Kidney epithelial cell (primary cell): ENCODE results near the gene DNMT3B. TPM values are rescaled to one million over a fixed set of nuclear protein-coding genes. Genes with fewer than 3 reads are reported as not detected.

ENCODE experiments used
- DNase-seq: peaks from one replicate; pipeline ENCODE4 v3.0.0-alpha.2; 2010; ENCODE audit warnings: low read depth
- H3K27me3 ChIP-seq: 2 replicates; pipeline ENCODE4 v1.6.0; 2011; ENCODE audit warnings: low read length; ENCODE audit not compliant: control insufficient read depth, insufficient read depth
- H3K36me3 ChIP-seq: 2 replicates; pipeline ENCODE4 v1.5.1; 2011; ENCODE audit warnings: low read length; ENCODE audit not compliant: control insufficient read depth, insufficient read depth
- H3K4me3 ChIP-seq: 2 replicates; pipeline ENCODE4 v1.5.1; 2011; ENCODE audit warnings: low read depth, mild to moderate bottlenecking, control low read depth, low read length
- total RNA-seq: library from RNA; depleted of rRNA; stranded (reverse); fragments of >200 nt; gene quantifications from 2 replicates; pipeline ENCODE4 v1.2.3, GENCODE V29; 2015
- TF ChIP-seq, protein P1 (sequence below): IDR thresholded peaks from 2 replicates; pipeline ENCODE4 v1.5.1; 2011; ENCODE audit warnings: mild to moderate bottlenecking, moderate library complexity, low read length, control low read depth, inconsistent platforms; ENCODE audit not compliant: insufficient read depth, poor library complexity, severe bottlenecking

The DNMT3B gene
- total RNA-seq, 1 donor from 2014 or later = 9.0 TPM

DNA sequence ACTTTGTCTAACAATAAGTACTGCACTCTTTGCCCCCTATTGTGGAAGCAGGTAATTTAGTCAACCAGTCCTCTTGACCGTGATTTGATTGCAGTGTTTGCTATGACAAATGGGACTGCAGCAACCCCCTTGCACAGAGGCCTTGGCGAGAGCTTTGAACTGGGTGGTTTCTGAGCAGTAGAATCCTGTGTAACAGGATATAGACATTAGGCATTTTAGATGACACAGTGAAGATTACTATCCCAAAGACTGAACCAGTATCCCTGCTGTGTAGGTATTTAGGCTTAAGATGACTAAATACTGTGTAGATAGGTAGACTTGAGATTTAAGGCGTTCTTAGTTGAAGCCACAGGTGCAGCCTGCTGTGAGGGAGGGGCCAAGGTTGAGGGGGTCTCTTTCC lies 9.9 kb downstream of the DNMT3B start:
- TF ChIP-seq, protein P1, sequence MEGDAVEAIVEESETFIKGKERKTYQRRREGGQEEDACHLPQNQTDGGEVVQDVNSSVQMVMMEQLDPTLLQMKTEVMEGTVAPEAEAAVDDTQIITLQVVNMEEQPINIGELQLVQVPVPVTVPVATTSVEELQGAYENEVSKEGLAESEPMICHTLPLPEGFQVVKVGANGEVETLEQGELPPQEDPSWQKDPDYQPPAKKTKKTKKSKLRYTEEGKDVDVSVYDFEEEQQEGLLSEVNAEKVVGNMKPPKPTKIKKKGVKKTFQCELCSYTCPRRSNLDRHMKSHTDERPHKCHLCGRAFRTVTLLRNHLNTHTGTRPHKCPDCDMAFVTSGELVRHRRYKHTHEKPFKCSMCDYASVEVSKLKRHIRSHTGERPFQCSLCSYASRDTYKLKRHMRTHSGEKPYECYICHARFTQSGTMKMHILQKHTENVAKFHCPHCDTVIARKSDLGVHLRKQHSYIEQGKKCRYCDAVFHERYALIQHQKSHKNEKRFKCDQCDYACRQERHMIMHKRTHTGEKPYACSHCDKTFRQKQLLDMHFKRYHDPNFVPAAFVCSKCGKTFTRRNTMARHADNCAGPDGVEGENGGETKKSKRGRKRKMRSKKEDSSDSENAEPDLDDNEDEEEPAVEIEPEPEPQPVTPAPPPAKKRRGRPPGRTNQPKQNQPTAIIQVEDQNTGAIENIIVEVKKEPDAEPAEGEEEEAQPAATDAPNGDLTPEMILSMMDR = no peak

DNA sequence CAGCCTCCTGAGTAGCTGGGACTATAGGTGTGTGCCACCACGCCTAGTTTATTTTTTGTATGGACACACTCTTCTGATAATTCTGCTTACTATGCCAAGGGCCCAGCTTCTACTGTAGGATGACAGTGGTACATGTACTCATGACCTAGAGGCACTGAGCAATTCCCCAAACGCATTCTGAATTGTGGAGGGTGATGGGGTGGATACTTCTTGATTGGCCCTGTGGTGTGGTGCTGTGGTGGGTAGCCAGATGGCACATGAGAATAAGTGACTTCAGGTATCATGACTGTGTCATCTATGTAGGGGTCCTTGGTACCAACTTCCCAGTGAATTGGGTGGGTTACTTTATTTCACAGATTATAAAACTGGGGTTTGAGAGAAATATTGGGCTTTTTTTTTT lies 11.0 kb downstream of the DNMT3B start:
- TF ChIP-seq, protein P1 = no peak
- DNase-seq = no peak

More for the DNA sequence above, 9.9 kb downstream of the DNMT3B start:
- DNase-seq = no peak
- Histone ChIP-seq H3K27me3 (no peaks in the 10 kb centered on the region), H3K4me3 (no peak overlapping the region), H3K36me3 (no peaks in the 10 kb centered on the region)

DNA sequence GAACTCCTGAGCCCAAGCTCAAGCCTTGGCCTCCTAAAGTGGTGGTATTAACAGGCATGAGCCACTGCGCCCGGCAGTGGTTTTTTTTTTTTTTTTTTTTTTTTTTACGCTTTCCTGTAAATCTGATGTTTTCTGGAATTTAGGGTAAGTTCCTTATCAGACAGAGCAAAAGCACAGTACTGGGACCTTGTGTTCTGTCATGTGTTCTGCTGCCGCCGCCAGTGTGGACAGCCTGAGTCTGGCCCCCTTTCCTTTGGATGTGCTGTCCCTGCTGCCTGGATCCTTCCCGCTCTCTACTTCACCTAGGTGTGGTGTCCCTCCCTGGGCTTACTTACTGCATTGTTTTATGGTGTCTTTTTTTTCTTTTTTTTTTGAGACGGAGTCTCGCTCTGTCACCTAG lies 11.7 kb downstream of the DNMT3B start:
- no peaks in the 10 kb centered on the region for H3K27me3 ChIP-seq
- H3K4me3 ChIP-seq = no peak overlapping the region
- TF ChIP-seq, protein P1 = no peak
- no peaks in the 10 kb centered on the region for H3K36me3 ChIP-seq
- DNase-seq = no peak

More for the DNA sequence above, 11.0 kb downstream of the DNMT3B start:
- Histone ChIP-seq H3K27me3 (no peaks in the 10 kb centered on the region), H3K4me3 (no peak overlapping the region), H3K36me3 (no peaks in the 10 kb centered on the region)

DNA sequence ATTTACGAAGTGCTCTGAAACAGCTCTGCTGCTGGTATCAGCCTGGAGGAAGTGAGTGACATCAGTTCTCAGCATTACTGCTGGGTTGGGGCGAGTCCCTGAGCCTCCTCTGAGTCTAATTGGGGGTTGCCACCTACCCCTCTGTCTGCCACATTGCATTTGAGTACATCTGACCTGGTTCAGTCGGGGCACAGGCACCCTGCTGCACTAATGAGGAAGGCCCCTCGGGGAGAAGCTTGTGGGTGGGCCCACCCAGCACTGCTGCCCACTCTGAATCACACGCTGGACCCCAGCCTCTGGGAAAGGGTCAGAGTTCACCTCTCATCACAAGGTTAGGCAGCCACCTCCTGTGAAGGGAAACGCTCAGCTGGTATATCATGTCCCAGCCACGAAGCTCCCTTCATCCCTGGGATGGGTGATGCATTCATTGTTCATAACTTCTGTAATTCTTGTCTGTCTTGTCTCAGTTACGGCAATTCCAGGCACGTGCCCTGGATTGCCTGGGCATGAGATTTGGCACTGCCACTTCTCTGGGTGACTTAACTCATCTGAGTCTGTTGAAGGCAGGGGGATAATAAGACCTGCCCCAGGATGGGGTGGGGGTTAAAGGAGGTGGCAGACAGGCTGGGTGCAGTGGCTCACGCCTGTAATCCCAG lies 13.3 kb downstream of the DNMT3B start:
- H3K4me3 ChIP-seq = no peak overlapping the region
- TF ChIP-seq, protein P1 = no peak
- DNase-seq = no peak
- H3K27me3 ChIP-seq = no peaks in the 10 kb centered on the region
- H3K36me3 ChIP-seq = no peaks in the 10 kb centered on the region

DNA sequence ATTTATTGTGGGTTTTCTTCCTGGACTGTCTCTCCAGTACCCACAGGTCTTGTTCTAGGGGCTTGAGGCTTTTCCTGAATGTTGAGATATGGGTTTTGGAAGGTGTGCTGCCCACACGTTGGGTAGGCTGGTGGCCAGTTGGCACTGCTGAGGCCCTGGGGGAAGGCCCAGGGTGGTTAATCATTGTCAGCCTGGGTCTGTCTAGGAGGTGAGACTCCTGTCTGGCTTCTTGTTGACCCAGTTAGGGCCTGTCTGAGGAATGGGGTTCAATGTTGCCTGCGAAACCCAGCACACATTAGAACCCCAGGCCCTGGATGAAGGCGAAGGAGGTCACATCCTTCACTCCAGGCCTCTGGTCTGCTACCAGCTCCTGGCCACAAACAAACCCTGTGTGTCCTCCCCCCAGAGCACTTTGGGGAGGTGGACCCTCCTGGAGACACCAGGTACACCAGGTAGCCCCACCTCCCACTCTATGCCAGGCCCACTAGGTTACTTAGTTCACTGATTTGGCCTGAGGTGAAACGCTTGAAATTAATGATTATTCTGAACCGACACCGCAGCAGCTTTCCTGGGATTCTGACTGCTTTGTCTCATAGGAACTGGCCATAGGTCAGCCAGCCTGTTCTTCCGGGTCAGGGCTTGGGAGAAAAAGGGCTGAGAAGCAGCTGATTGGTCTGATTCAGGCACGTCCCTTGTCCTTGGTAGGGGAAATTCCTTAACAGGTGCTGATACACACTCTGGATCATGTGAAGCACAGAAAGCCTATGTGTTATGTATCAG lies 15.2 kb downstream of the DNMT3B start:
- Histone ChIP-seq H3K36me3 (no peaks in the 10 kb centered on the region), H3K4me3 (no peak overlapping the region), H3K27me3 (no peaks in the 10 kb centered on the region)
- DNase-seq = no peak
- TF ChIP-seq, protein P1 = no peak
